Upper lobe of left lung (tissue), 4 donors: ENCODE measurements around the gene PHLDA3.

ENCODE experiments used
- CTCF ChIP-seq, 6 experiments: fragments of 450-650 bp in 4 of 6; fragments of 200-600 bp in 2 of 6; sonication (generic) in 2 of 6; IDR thresholded peaks; one replicate each; pipeline ENCODE4 v1.5.1; 2016 to 2019; ENCODE audit warnings: antibody characterized with exemption in 6 of 6
- EP300 ChIP-seq, 4 donors: sonication (generic); formaldehyde crosslinking; IDR thresholded peaks; one replicate each; pipeline ENCODE4 v1.5.1; 2017; ENCODE audit warnings: antibody characterized with exemption in 4 of 4, control low read depth in 2 of 4
- POLR2A ChIP-seq, 4 donors: fragments of 450-650 bp; IDR thresholded peaks; one replicate each; pipeline ENCODE4 v1.5.1; 2016 to 2017; ENCODE audit warnings: antibody characterized with exemption in 4 of 4, mild to moderate bottlenecking in 2 of 4

- TF ChIP-seq EP300 (IDR thresholded peaks at IDR 0.05), result no peak
- TF ChIP-seq CTCF (IDR thresholded peaks at IDR 0.05), result no peak
- no peak for TF ChIP-seq POLR2A (IDR thresholded peaks at IDR 0.05)
Observed at GRCh38 chr1:201422436-201423030, 46.5 kb downstream of the PHLDA3 start.
